ENCODE results near the gene MPZL2.

Gene MPZL2

GRCh38 chr11:118240999-118241763 lies 22.9 kb downstream of the MPZL2 start:
- DNase-seq (ENCODE audit: low read depth), result no peak

GRCh38 chr11:118239509-118240205 lies 24.4 kb downstream of the MPZL2 start:
- DNase-seq (ENCODE audit: low read depth), result no peak

- DNase-seq (ENCODE audit: low read depth), result no peak
These were observed 25.2 kb downstream of the MPZL2 start for GRCh38 chr11:118238929-118239328.

- no peak for DNase-seq (ENCODE audit: low read depth)
These were observed 25.7 kb downstream of the MPZL2 start for GRCh38 chr11:118238421-118238820.

GRCh38 chr11:118236170-118236569 lies 27.9 kb downstream of the MPZL2 start:
- no peak for DNase-seq (ENCODE audit: low read depth)

- DNase-seq (ENCODE audit: low read depth), result no peak
These were observed 29.3 kb downstream of the MPZL2 start for GRCh38 chr11:118234833-118235232.

- DNase-seq (ENCODE audit: low read depth), result no peak
These were observed 30.2 kb downstream of the MPZL2 start for GRCh38 chr11:118233850-118234249.

GRCh38 chr11:118233377-118233776 lies 30.7 kb downstream of the MPZL2 start:
- no peak for DNase-seq (ENCODE audit: low read depth)

GRCh38 chr11:118232659-118233058 lies 31.4 kb downstream of the MPZL2 start:
- no peak for DNase-seq (ENCODE audit: low read depth)

- no peak for DNase-seq (ENCODE audit: low read depth)
These were observed 32.6 kb downstream of the MPZL2 start for GRCh38 chr11:118231461-118231860.

GRCh38 chr11:118230088-118230487 lies 34.0 kb downstream of the MPZL2 start:
- DNase-seq (ENCODE audit: low read depth), result no peak

- no peak for DNase-seq (ENCODE audit: low read depth)
These were observed 34.7 kb downstream of the MPZL2 start for GRCh38 chr11:118229274-118229847.

GRCh38 chr11:118227865-118228785 lies 36.0 kb downstream of the MPZL2 start:
- no peak for DNase-seq (ENCODE audit: low read depth)

- no peak for DNase-seq (ENCODE audit: low read depth)
These were observed 37.3 kb downstream of the MPZL2 start for GRCh38 chr11:118226781-118227180.

GRCh38 chr11:118226296-118226695 lies 37.8 kb downstream of the MPZL2 start:
- no peak for DNase-seq (ENCODE audit: low read depth)

- DNase-seq (ENCODE audit: low read depth), result no peak
These were observed 39.4 kb downstream of the MPZL2 start, which contains the start of gene JAML for GRCh38 chr11:118224511-118225188. Gene JAML (minus strand): TSS chr11:118225011. CDS start chr11:118214866, 10,145 bp downstream.

- no peak for DNase-seq (ENCODE audit: low read depth)
These were observed 40.1 kb downstream of the MPZL2 start for GRCh38 chr11:118223992-118224391.

- DNase-seq (ENCODE audit: low read depth), result no peak
These were observed 40.5 kb downstream of the MPZL2 start for GRCh38 chr11:118223570-118223969.

GRCh38 chr11:118222437-118222836 lies 41.7 kb downstream of the MPZL2 start:
- no peak for DNase-seq (ENCODE audit: low read depth)

- no peak for DNase-seq (ENCODE audit: low read depth)
These were observed 42.7 kb downstream of the MPZL2 start for GRCh38 chr11:118221419-118221818.

GRCh38 chr11:118219732-118220131 lies 44.4 kb downstream of the MPZL2 start:
- DNase-seq (ENCODE audit: low read depth), result no peak

Measured in HS-5 (cell line).